H1 (cell line): ENCODE results near the gene GPSM3. TPM values are rescaled to one million over a fixed set of nuclear protein-coding genes. Genes with fewer than 3 reads are reported as not detected.
A peak's percentile ranks its signal among the peaks of the same experiment; 100 is the strongest.

Experiments used
- CTCF ChIA-PET: fragments of 300-600 bp; sonication (Branson Sonifier 250); formaldehyde crosslinking; loops from one replicate; lab custom pipeline; 2021; ENCODE audit not compliant: partially characterized antibody; lab: Charles Lee
- POLR2A ChIA-PET: fragments of 300-600 bp; sonication (Branson Sonifier 250); formaldehyde crosslinking; loops from one replicate; lab custom pipeline; 2021; ENCODE audit warnings: inconsistent platforms; ENCODE audit not compliant: partially characterized antibody; lab: Charles Lee
- DNase-seq, 2 experiments: peaks; one replicate each; pipeline versions ENCODE4 v3.0.0 to v3.0.0-alpha.2; 2010 to 2022; ENCODE audit warnings: low spot score in 2 of 2, low read depth in 1 of 2, mixed read lengths in 1 of 2
- FAIRE-seq: peaks from 2 replicates; lab custom pipeline; 2011; peaks lifted over from hg19 to GRCh38; lab: Jason Lieb, UNC
- H2AFZ ChIP-seq: 2 replicates; pipeline ENCODE4 v1.8.1; 2012; ENCODE audit warnings: low read length, inconsistent platforms
- H2AK5ac ChIP-seq: 2 replicates; pipeline ENCODE4 v1.6.1; 2013; ENCODE audit warnings: low read depth, low read length
- H2BK120ac ChIP-seq: replicated peaks from 2 replicates; pipeline ENCODE3; 2013; ENCODE audit warnings: low read depth, low read length, inconsistent platforms
- H2BK12ac ChIP-seq: 2 replicates; pipeline ENCODE4 v1.6.1; 2013; ENCODE audit warnings: low read depth, low read length
- H2BK15ac ChIP-seq: 2 replicates; pipeline ENCODE4 v1.6.1; 2013; ENCODE audit warnings: low read length
- H2BK20ac ChIP-seq: 2 replicates; pipeline ENCODE4 v1.6.1; 2013; ENCODE audit warnings: low read length
- H2BK5ac ChIP-seq: 2 replicates; pipeline ENCODE4 v1.6.1; 2013; ENCODE audit warnings: low read depth, low read length
- H3K14ac ChIP-seq: 2 replicates; pipeline ENCODE4 v1.6.1; 2013; ENCODE audit warnings: inconsistent platforms; ENCODE audit not compliant: insufficient read length
- H3K18ac ChIP-seq: 2 replicates; pipeline ENCODE4 v1.6.1; 2013; ENCODE audit warnings: low read length; ENCODE audit errors: extremely low read depth
- H3K23ac ChIP-seq: 2 replicates; pipeline ENCODE4 v1.6.1; 2013; ENCODE audit warnings: inconsistent platforms; ENCODE audit not compliant: insufficient read length
- H3K23me2 ChIP-seq: 2 replicates; pipeline ENCODE4 v1.6.1; 2013; ENCODE audit warnings: low read depth, low read length
- H3K27ac ChIP-seq: 2 replicates; pipeline ENCODE4 v1.6.1; 2011; ENCODE audit warnings: low read depth, low read length, inconsistent platforms
- H3K27me3 ChIP-seq, 4 experiments: replicated peaks in 1 of 4; 1 replicate in 1 of 4; 2 replicates in 3 of 4; pipeline versions ENCODE4 v1.6.1 to v1.8.1; 2011 to 2013; ENCODE audit warnings: low read length in 3 of 4, mild to moderate bottlenecking in 3 of 4, inconsistent platforms in 2 of 4, mixed read lengths in 2 of 4, moderate library complexity in 1 of 4; ENCODE audit not compliant: control insufficient read depth in 3 of 4, insufficient read depth in 3 of 4; ENCODE audit errors: extremely low read depth in 1 of 4
- H3K36me3 ChIP-seq, 4 experiments: 2 replicates each; pipeline versions ENCODE4 v1.6.1 to v1.8.1; 2011 to 2013; ENCODE audit warnings: mild to moderate bottlenecking in 4 of 4, low read length in 3 of 4, moderate library complexity in 2 of 4, control low read depth in 1 of 4, inconsistent platforms in 1 of 4; ENCODE audit not compliant: insufficient read depth in 4 of 4, control insufficient read depth in 2 of 4
- H3K4ac ChIP-seq: replicated peaks from 2 replicates; pipeline ENCODE3; 2013; ENCODE audit warnings: low read length, low read depth, mixed read lengths, inconsistent platforms; ENCODE audit not compliant: insufficient read length
- H3K4me1 ChIP-seq, 4 experiments: replicated peaks in 1 of 4; 1 replicate in 1 of 4; 2 replicates in 3 of 4; pipeline versions ENCODE4 v1.6.1 to v1.8.1; 2011 to 2013; ENCODE audit warnings: low read length in 3 of 4, inconsistent platforms in 2 of 4, mixed read lengths in 1 of 4; ENCODE audit not compliant: insufficient read depth in 4 of 4, control insufficient read depth in 3 of 4
- H3K4me2 ChIP-seq, 2 experiments: 2 replicates each; pipeline versions ENCODE4 v1.6.1 to v1.8.1; 2011 to 2013; ENCODE audit warnings: low read depth in 2 of 2, low read length in 2 of 2, control low read depth in 1 of 2, inconsistent platforms in 1 of 2, mild to moderate bottlenecking in 1 of 2; ENCODE audit not compliant: insufficient read depth in 1 of 2
- H3K4me3 ChIP-seq, 4 experiments: fragments of 200-600, 300-600 bp in 1 of 4; sonication (generic), shearing (Covaris generic), sonication (Bioruptor Twin) in 1 of 4; 2 replicates each; pipeline versions ENCODE4 v1.5.1 to v1.8.1; 2011 to 2016; ENCODE audit warnings: low read length in 4 of 4, low read depth in 3 of 4, control low read depth in 2 of 4, inconsistent platforms in 2 of 4, mild to moderate bottlenecking in 2 of 4, mixed read lengths in 1 of 4, moderate library complexity in 1 of 4; ENCODE audit not compliant: insufficient read depth in 2 of 4; ENCODE audit errors: extremely low read depth in 1 of 4
- H3K56ac ChIP-seq: replicated peaks from 2 replicates; pipeline ENCODE3; 2013; ENCODE audit warnings: low read depth, mild to moderate bottlenecking, mixed read lengths, low read length, inconsistent platforms; ENCODE audit not compliant: insufficient read length
- H3K79me1 ChIP-seq: 2 replicates; pipeline ENCODE4 v1.6.1; 2013; ENCODE audit warnings: low read depth, low read length, control low read depth
- H3K79me2 ChIP-seq, 2 experiments: 2 replicates each; pipeline versions ENCODE4 v1.6.1 to v1.8.1; 2012 to 2013; ENCODE audit warnings: low read length in 2 of 2, mild to moderate bottlenecking in 2 of 2, inconsistent platforms in 1 of 2; ENCODE audit not compliant: insufficient read depth in 2 of 2, control insufficient read depth in 1 of 2
- H3K9ac ChIP-seq, 4 experiments: replicated peaks in 1 of 4; 1 replicate in 1 of 4; 2 replicates in 3 of 4; pipeline versions ENCODE4 v1.6.1 to v1.8.1; 2011 to 2013; ENCODE audit warnings: low read depth in 3 of 4, low read length in 3 of 4, control low read depth in 2 of 4, mild to moderate bottlenecking in 2 of 4, moderate library complexity in 2 of 4, inconsistent platforms in 1 of 4; ENCODE audit errors: extremely low read depth in 1 of 4
- H3K9me3 ChIP-seq, 2 experiments: 2 replicates each; pipeline versions ENCODE4 v1.6.1 to v1.8.1; 2012 to 2013; ENCODE audit warnings: mild to moderate bottlenecking in 2 of 2, moderate library complexity in 2 of 2, control low read depth in 1 of 2, inconsistent platforms in 1 of 2, low read depth in 1 of 2, low read length in 1 of 2, mixed read lengths in 1 of 2; ENCODE audit not compliant: insufficient read depth in 2 of 2
- H4K20me1 ChIP-seq, 2 experiments: replicated peaks in 1 of 2; 2 replicates each; pipeline versions ENCODE3 to v1.8.1; 2011 to 2013; ENCODE audit warnings: inconsistent platforms in 2 of 2, low read length in 2 of 2, mild to moderate bottlenecking in 1 of 2; ENCODE audit not compliant: insufficient read depth in 2 of 2, control insufficient read depth in 1 of 2
- H4K5ac ChIP-seq: 2 replicates; pipeline ENCODE4 v1.6.1; 2013; ENCODE audit warnings: low read length, low read depth, mixed read lengths, inconsistent platforms; ENCODE audit not compliant: insufficient read length
- H4K8ac ChIP-seq: 2 replicates; pipeline ENCODE4 v1.8.0; 2013; ENCODE audit warnings: mild to moderate bottlenecking, moderate library complexity, low read length, inconsistent platforms; ENCODE audit not compliant: insufficient read depth; ENCODE audit errors: extremely low read depth
- H4K91ac ChIP-seq: replicated peaks from 2 replicates; pipeline ENCODE3; 2013; ENCODE audit warnings: low read length, mixed read lengths, inconsistent platforms; ENCODE audit not compliant: insufficient read length
- ASH2L ChIP-seq: fragments of 200-600, 300-600 bp; sonication (generic); IDR thresholded peaks from one replicate; pipeline ENCODE4 v1.7.1; 2017; ENCODE audit warnings: low read length
- FOSL1 ChIP-seq: IDR thresholded peaks from 2 replicates; pipeline ENCODE4 v1.6.1; 2011; ENCODE audit warnings: mild to moderate bottlenecking, low read depth, low read length, moderate library complexity; ENCODE audit not compliant: insufficient read depth
- HDAC2 ChIP-seq, 2 experiments: fragments of 300-600 bp in 1 of 2; sonication (generic) in 1 of 2; IDR thresholded peaks; 2 replicates each; pipeline ENCODE4 v1.6.1; 2011 to 2012; ENCODE audit warnings: low read depth in 2 of 2, low read length in 2 of 2, mild to moderate bottlenecking in 2 of 2, moderate library complexity in 2 of 2, borderline replicate concordance in 1 of 2, inconsistent platforms in 1 of 2
- POLR2A ChIP-seq, 2 experiments: IDR thresholded peaks; 1 replicate in 1 of 2; 2 replicates in 1 of 2; pipeline ENCODE4 v1.6.1; 2011; ENCODE audit warnings: low read depth in 2 of 2, low read length in 2 of 2, mild to moderate bottlenecking in 2 of 2; ENCODE audit errors: control extremely low read depth in 1 of 2
- SP1 ChIP-seq: IDR thresholded peaks from 2 replicates; pipeline ENCODE4 v1.6.1; 2011; ENCODE audit warnings: low read depth, low read length
- TCF12 ChIP-seq: IDR thresholded peaks from 2 replicates; pipeline ENCODE4 v1.6.1; 2011; ENCODE audit warnings: low read depth, mild to moderate bottlenecking, low read length
- ZNF274 ChIP-seq: IDR thresholded peaks from 2 replicates; pipeline ENCODE4 v1.7.0; 2012; ENCODE audit warnings: low read length, borderline replicate concordance; ENCODE audit errors: extremely low read depth
- WGBS, 2 experiments: shearing (Covaris generic) in 1 of 2; methylation state at CpG; one replicate each; pipeline versions ENCODE4 v1.1.6 to v1.1.7; 2013 to 2015; ENCODE audit warnings: low lambda C conversion rate in 2 of 2, mixed read lengths in 2 of 2, inconsistent platforms in 1 of 2, low coverage in 1 of 2, missing lambda C conversion rate in 1 of 2; ENCODE audit not compliant: insufficient replicate concordance in 2 of 2, insufficient coverage in 1 of 2, insufficient read length in 1 of 2; ENCODE audit errors: extremely low coverage in 1 of 2, missing lambda C conversion rate in 1 of 2; 5-methylcytosine and 5-hydroxymethylcytosine counted together
- polyA plus RNA-seq, 7 experiments: library from polyadenylated mRNA; depleted of rRNA in 3 of 7; stranded (reverse) in 5 of 7; unstranded in 2 of 7; fragments of >200 nt in 5 of 7; fragments of 200-250 nt in 2 of 7; gene quantifications; 1 replicate in 5 of 7; 2 replicates in 1 of 7; 4 replicates in 1 of 7; pipeline versions ENCODE4 v1.2.1 to v1.2.3, GENCODE V29; 2011 to 2013; ENCODE audit warnings: missing spikeins in 2 of 7, mixed read lengths in 2 of 7
- total RNA-seq: library from RNA; stranded (reverse); fragmentation: NEBNext Ultra II Directional; extraction: Animal tissue kit (Norgen Biotek cat#: 25700); gene quantifications from 2 replicates; pipeline ENCODE4 v1.2.1, GENCODE V29; 2021

GPSM3 gene
- total and polyA plus RNA-seq, 2 of the 8 experiments (the other 6 are each of a cell fraction or from before 2014, with no cell fraction given), result 6.6 to 9.8 TPM

GRCh38 chr6:32167761-32168262 is 24.6 kb downstream of the GPSM3 start:
- no peak overlapping the region for H2AFZ ChIP-seq
- no peak for FAIRE-seq
- H3K27ac ChIP-seq, result no peak overlapping the region
- H3K56ac ChIP-seq, result no peak overlapping the region
- no peak overlapping the region for H3K14ac ChIP-seq
- peaks cover 0 to 5% (median 2%) of the 10 kb centered on the region in 4 experiments; a peak in 3 of 7 replicates for H3K4me1 ChIP-seq
- no peak overlapping the region for H4K8ac ChIP-seq
- H3K36me3 ChIP-seq, result peaks cover 4 to 41% (median 32%) of the 10 kb centered on the region in 4 experiments
- no peak overlapping the region for H2AK5ac ChIP-seq
- H3K18ac ChIP-seq, result no peak overlapping the region
- ChIA-PET CTCF (interaction anchor here (1.0 to 6.7 kb wide), 8 partner anchors 9 to 98 kb away, joined by 3 to 72 read pairs (median 6); no protein-coding TSS in a partner anchor), POLR2A (interaction anchor here (0.8 to 6.8 kb wide), 10 partner anchors 9 to 209 kb away, joined by 3 to 49 read pairs (median 8); partner anchors contain the start of genes AGPAT1, FKBPL, GPSM3 and NELFE)
- H2BK120ac ChIP-seq, result no peak overlapping the region
- H4K91ac ChIP-seq, result no peak overlapping the region
- no peak overlapping the region for H3K9ac ChIP-seq
- H3K23me2 ChIP-seq, result no peaks in the 10 kb centered on the region
- H3K27me3 ChIP-seq, result no peaks in the 10 kb centered on the region
- H3K4ac ChIP-seq, result no peak overlapping the region
- H2BK15ac ChIP-seq, result no peak overlapping the region
- no peak overlapping the region for H2BK20ac ChIP-seq
- peaks cover 0 to 8% of the 10 kb centered on the region in 2 experiments; a peak in 2 of 4 replicates for H3K79me2 ChIP-seq
- TF ChIP-seq HDAC2 (IDR thresholded peaks at IDR 0.05; ENCODE audit: borderline replicate concordance in 1 of 2, low read depth in 2 of 2, low read length in 2 of 2) (no peak), FOSL1 (no peak), SP1 (no peak), TCF12 (no peak), ASH2L (no peak), POLR2A (IDR thresholded peaks at IDR 0.05; ENCODE audit: control extremely low read depth in 1 of 2, low read depth in 2 of 2, low read length in 2 of 2) (0 out of 3 replicates have a peak, but pooled peaks of 1 of the 2 experiments have one; percentile 2), ZNF274 (no peak)
- H3K79me1 ChIP-seq, result no peaks in the 10 kb centered on the region; the same call in 1 of the 2 replicates
- no peaks in the 10 kb centered on the region for H3K9me3 ChIP-seq
- DNase-seq, result no peak
- H3K4me2 ChIP-seq, result no peak overlapping the region
- WGBS, 2 experiments, result 93% methylated on average over 6 of the region's 6 CpGs; no CpG with 5 or more reads in 1 of the 2 experiments
- H4K20me1 ChIP-seq, result peaks cover 3 to 7% of the 10 kb centered on the region in 2 experiments
- H4K5ac ChIP-seq, result no peak overlapping the region
- no peak overlapping the region for H3K4me3 ChIP-seq
- H2BK12ac ChIP-seq, result no peak overlapping the region
- H3K23ac ChIP-seq, result no peak overlapping the region
- no peak overlapping the region for H2BK5ac ChIP-seq
